ENCODE measurements around the gene SETD3. TPM values are rescaled to one million over a fixed set of nuclear protein-coding genes. Genes with fewer than 3 reads are reported as not detected.

SETD3 gene
- total RNA-seq, 1 donor from 2014 or later: 46.0 TPM

DNA sequence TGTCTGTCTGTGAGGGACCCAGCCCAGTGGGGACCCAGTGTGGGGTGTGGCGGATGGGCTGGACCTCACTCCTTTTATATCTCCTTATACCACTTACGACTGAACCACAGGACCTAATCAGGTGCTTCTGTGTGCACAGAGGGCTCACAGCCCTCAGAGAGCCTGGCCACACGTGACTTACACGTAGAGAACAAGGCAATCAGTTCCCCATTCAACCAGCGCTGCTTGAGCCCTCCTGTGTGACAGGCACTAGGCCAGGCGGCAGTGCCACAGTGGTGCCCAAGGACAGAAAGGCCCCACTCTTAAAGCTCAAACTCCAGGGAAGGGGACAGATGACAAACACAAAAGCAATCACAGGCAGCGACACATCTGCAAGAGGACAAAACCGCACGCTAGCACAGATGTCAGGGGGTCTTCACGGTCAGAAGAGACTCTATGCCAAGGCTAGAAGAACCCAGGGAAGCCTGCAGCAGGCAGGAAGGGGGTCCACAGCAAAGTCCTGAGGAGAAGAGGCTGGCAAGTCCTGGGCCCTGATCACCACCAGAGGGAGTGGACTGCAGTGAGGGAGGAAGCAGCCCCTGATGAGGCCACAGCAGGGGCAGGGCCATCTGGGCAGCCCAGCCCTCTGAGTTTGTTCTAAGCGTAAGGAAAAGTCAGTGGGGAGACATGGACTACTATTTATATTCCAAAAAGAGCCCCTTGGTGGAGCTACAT, 39.3 kb downstream of the SETD3 start:
- Mint-ChIP-seq H3K4me3 (ENCODE audit: low read depth) (no peak overlapping the region), H3K27ac (peak overlapping the region; percentile 51), H3K36me3 (ENCODE audit: insufficient read depth) (peaks cover 16% of the 10 kb centered on the region), H3K4me1 (ENCODE audit: low read depth) (no peaks in the 10 kb centered on the region), H3K9me3 (ENCODE audit: low read depth) (no peaks in the 10 kb centered on the region), H3K27me3 (no peaks in the 10 kb centered on the region)
- TF ChIP-seq, protein P1, sequence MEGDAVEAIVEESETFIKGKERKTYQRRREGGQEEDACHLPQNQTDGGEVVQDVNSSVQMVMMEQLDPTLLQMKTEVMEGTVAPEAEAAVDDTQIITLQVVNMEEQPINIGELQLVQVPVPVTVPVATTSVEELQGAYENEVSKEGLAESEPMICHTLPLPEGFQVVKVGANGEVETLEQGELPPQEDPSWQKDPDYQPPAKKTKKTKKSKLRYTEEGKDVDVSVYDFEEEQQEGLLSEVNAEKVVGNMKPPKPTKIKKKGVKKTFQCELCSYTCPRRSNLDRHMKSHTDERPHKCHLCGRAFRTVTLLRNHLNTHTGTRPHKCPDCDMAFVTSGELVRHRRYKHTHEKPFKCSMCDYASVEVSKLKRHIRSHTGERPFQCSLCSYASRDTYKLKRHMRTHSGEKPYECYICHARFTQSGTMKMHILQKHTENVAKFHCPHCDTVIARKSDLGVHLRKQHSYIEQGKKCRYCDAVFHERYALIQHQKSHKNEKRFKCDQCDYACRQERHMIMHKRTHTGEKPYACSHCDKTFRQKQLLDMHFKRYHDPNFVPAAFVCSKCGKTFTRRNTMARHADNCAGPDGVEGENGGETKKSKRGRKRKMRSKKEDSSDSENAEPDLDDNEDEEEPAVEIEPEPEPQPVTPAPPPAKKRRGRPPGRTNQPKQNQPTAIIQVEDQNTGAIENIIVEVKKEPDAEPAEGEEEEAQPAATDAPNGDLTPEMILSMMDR (IDR thresholded peaks at IDR 0.05; ENCODE audit: unreplicated experiment): peak; percentile 34
- DNase-seq (ENCODE audit: low spot score, unreplicated experiment): no peak

DNA sequence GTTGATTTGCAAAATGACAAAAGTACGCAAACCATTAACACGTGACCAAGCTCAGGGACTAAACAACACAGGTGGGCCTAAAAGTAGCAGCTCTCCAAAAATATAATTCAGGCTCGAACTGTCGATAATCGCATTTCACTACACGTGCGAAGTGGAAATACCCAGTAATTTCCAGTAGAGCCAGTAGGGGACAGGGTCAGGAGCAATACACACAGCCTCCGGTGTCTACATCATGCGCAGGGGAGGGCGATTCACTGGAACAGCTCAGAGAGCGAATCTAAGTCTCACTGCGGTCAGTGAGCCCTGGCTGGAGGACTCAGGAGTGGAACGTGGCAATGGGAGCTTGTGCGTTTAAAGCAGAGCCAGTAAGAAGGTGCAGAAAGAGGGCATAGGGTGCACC, 40.4 kb downstream of the SETD3 start:
- Mint-ChIP-seq H3K36me3 (ENCODE audit: insufficient read depth) (peaks cover 14% of the 10 kb centered on the region), H3K9me3 (ENCODE audit: low read depth) (no peaks in the 10 kb centered on the region), H3K27ac (no peak overlapping the region), H3K27me3 (no peaks in the 10 kb centered on the region), H3K4me1 (ENCODE audit: low read depth) (no peaks in the 10 kb centered on the region), H3K4me3 (ENCODE audit: low read depth) (no peak overlapping the region)
- no peak for DNase-seq (ENCODE audit: low spot score, unreplicated experiment)
- TF ChIP-seq, protein P1 (IDR thresholded peaks at IDR 0.05; ENCODE audit: unreplicated experiment): peak; percentile 21

DNA sequence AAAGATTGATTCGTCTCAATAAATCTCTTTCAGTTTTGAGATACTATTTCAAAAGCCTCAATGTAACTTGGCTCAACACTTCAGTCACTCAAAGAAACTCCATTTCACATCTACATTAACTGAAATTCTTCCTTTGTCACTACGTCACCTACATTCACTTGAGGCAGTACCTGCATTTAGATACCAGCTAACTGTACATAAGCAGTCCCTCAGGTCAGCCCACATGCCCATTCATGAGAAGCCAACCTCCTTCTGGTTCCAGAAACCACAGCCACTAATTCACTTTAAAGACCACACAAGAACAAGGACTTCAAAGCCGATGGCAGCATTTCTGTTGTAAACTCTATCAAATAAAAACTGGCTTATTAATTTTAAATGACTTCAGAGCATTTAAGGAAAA, 43.0 kb downstream of the SETD3 start:
- H3K9me3 Mint-ChIP-seq (ENCODE audit: low read depth): no peaks in the 10 kb centered on the region
- H3K4me1 Mint-ChIP-seq (ENCODE audit: low read depth): no peaks in the 10 kb centered on the region
- no peaks in the 10 kb centered on the region for H3K27me3 Mint-ChIP-seq
- no peak for DNase-seq (ENCODE audit: low spot score, unreplicated experiment)
- no peak overlapping the region for H3K27ac Mint-ChIP-seq
- no peak overlapping the region for H3K4me3 Mint-ChIP-seq (ENCODE audit: low read depth)
- TF ChIP-seq, protein P1 (IDR thresholded peaks at IDR 0.05; ENCODE audit: unreplicated experiment): no peak
- peaks cover 22% of the 10 kb centered on the region for H3K36me3 Mint-ChIP-seq (ENCODE audit: insufficient read depth)

DNA sequence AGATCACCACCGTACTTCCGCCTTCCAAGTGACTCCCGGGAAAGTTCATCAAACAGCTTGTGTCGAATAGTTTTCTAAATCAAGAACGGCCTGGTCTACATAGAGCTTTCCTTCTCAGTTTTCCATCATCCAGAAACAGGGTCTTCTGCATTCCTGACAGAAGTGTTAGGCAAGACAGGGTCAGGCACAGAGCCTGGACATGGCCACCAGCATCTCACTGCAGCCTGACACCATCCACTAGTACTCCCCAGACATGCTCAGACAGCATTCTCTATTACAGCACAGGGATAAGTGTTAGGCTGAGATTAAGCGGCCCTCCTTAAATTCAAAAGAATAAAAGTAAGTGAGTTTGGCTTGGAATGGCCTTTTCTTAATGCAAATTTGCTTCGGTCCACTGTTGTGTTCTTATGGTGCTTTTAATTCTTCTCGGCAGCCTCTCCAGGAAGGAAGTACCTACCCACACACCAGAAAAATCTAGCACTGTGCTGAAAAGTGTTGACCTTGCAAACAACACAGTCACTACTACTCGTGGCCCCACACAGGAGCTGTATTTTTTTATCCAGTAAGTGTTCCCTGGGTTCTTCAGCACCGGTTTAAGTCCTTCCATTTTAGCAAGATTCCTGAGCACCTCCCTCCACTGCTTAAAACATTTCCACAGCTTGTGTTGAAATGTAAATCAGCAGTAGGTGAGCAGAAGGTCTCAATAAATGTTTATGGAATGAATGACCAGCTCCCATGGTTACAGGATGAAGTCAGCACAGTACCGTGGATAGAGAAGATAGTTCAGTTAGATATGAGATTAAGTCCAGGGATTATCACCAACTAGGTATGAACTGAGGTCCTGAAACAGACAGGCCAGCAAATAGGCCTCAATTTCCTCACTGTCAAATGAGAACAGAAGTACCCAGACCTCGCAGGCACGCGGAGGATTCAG, 44.1 kb downstream of the SETD3 start:
- no peak for DNase-seq (ENCODE audit: low spot score, unreplicated experiment)
- Mint-ChIP-seq H3K4me3 (ENCODE audit: low read depth) (no peak overlapping the region), H3K4me1 (ENCODE audit: low read depth) (no peaks in the 10 kb centered on the region), H3K9me3 (ENCODE audit: low read depth) (no peaks in the 10 kb centered on the region), H3K27ac (no peak overlapping the region), H3K27me3 (no peaks in the 10 kb centered on the region), H3K36me3 (ENCODE audit: insufficient read depth) (peaks cover 17% of the 10 kb centered on the region)
- TF ChIP-seq, protein P1 (IDR thresholded peaks at IDR 0.05; ENCODE audit: unreplicated experiment): no peak

DNA sequence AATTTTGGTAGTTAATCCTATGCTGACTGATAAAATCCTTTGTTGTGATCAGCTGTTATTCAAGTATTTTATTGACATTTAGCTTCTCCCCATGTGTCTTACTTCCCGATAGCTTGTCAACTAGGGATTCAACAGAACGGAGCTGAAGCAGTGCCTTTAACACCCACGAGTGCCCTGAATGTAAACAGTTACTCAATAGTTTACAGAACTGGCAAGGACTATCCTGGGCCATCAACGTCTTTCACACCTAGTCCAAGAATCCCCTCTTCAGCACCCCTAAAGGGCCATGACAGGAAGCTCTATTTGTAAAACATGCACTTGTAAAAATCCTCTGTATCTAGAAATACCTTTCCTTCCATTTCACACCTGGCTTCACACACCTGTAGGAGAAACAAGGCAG, 45.3 kb downstream of the SETD3 start:
- H3K27me3 Mint-ChIP-seq: no peaks in the 10 kb centered on the region
- H3K27ac Mint-ChIP-seq: no peak overlapping the region
- TF ChIP-seq, protein P1 (IDR thresholded peaks at IDR 0.05; ENCODE audit: unreplicated experiment): no peak

More for the DNA sequence above, 45.3 kb downstream of the SETD3 start:
- Mint-ChIP-seq H3K4me3 (ENCODE audit: low read depth) (no peak overlapping the region), H3K9me3 (ENCODE audit: low read depth) (no peaks in the 10 kb centered on the region), H3K36me3 (ENCODE audit: insufficient read depth) (peaks cover 17% of the 10 kb centered on the region), H3K4me1 (ENCODE audit: low read depth) (peaks cover 6% of the 10 kb centered on the region)
- no peak for DNase-seq (ENCODE audit: low spot score, unreplicated experiment)
